OCI-LY1 (cell line): ENCODE data around the gene RNF182.

Experiments used
- CTCF ChIP-seq: fragments of 200-600 bp; sonication (generic), shearing (Covaris generic); IDR thresholded peaks from 2 replicates; pipeline ENCODE4 v1.5.1; 2017; ENCODE audit warnings: mild to moderate bottlenecking, antibody characterized with exemption, low read length, moderate library complexity, mixed read lengths
- EZH2 ChIP-seq: fragments of 200-600 bp; sonication (generic), shearing (Covaris generic); IDR thresholded peaks from 2 replicates; pipeline ENCODE4 v1.8.0; 2017; ENCODE audit warnings: borderline replicate concordance, mixed run types, mild to moderate bottlenecking, antibody characterized with exemption, low read length, moderate library complexity, mixed read lengths

- TF ChIP-seq CTCF (no peak), EZH2 (no peak)
Observed at GRCh38 chr6:14017626-14018475, 93.1 kb downstream of the RNF182 start.
